Choroid plexus epithelial cell (primary cell): ENCODE data around the gene PSMB7.

Source experiments
- DNase-seq: peaks from one replicate; pipeline ENCODE4 v3.0.0-alpha.2; 2010; ENCODE audit warnings: low read depth
- H3K4me3 ChIP-seq: 2 replicates; pipeline ENCODE4 v1.5.1; 2011; ENCODE audit warnings: low read depth, mild to moderate bottlenecking, control low read depth, low read length, moderate library complexity
- TF ChIP-seq, protein P1 (sequence below): conservative IDR thresholded peaks from 2 replicates; pipeline ENCODE4 v1.5.1; 2011; ENCODE audit warnings: low read depth, mild to moderate bottlenecking, control low read depth, inconsistent platforms, low read length, moderate library complexity

The PSMB7 gene

DNA sequence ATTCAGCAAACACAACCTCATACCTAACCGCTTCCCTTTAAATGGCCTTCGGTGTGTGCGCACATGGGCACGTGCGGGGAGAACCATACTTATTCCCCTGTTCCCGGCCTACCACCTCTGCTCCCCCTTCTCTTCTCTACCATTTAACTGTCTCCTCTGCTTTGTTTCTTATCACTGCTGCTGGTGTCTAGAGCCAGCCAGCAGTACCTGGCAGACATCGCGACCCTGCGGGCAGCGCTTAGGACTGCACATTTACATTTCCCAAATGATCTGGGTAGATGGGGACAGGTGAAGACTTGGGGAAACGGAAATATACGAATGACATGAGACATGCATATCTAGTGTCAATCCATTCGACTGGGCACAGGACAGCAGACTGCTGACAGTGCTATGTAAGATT lies 56.6 kb downstream of the PSMB7 start:
- no peak overlapping the region for H3K4me3 ChIP-seq
- TF ChIP-seq, protein P1, sequence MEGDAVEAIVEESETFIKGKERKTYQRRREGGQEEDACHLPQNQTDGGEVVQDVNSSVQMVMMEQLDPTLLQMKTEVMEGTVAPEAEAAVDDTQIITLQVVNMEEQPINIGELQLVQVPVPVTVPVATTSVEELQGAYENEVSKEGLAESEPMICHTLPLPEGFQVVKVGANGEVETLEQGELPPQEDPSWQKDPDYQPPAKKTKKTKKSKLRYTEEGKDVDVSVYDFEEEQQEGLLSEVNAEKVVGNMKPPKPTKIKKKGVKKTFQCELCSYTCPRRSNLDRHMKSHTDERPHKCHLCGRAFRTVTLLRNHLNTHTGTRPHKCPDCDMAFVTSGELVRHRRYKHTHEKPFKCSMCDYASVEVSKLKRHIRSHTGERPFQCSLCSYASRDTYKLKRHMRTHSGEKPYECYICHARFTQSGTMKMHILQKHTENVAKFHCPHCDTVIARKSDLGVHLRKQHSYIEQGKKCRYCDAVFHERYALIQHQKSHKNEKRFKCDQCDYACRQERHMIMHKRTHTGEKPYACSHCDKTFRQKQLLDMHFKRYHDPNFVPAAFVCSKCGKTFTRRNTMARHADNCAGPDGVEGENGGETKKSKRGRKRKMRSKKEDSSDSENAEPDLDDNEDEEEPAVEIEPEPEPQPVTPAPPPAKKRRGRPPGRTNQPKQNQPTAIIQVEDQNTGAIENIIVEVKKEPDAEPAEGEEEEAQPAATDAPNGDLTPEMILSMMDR: no peak
- DNase-seq: no peak

DNA sequence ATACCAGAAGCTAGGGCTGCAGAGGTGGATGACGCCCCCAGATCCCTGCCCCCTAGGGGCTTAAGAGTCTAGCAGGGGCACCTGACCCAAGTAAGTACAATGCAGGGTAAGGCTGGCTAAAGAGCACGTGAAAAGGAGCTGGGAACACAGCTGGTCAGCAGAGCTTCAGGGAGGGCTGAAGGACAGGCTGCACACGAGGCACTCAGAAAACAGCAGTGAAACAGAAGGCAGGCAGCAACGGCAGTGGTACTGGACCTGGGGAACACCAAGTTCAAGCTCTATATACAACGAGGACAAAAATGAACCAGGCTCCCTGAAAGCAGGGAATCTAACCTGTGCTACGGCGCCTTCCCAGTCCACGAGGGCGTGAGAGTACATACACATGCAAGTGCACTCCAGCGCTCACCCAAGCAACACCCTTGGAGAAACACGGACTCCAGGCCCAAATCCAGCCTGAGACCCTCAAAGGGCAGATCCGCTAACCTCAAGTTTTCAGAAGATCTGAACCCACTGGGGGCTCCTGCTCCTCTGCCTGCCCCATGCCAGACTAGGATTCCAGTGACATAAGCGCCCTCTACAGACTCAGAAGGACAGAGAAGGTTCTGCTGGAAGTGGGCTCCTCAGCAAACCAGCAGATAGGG lies 57.4 kb downstream of the PSMB7 start:
- no peak overlapping the region for H3K4me3 ChIP-seq
- TF ChIP-seq, protein P1: peak; percentile 22
- DNase-seq: peak; percentile 33

DNA sequence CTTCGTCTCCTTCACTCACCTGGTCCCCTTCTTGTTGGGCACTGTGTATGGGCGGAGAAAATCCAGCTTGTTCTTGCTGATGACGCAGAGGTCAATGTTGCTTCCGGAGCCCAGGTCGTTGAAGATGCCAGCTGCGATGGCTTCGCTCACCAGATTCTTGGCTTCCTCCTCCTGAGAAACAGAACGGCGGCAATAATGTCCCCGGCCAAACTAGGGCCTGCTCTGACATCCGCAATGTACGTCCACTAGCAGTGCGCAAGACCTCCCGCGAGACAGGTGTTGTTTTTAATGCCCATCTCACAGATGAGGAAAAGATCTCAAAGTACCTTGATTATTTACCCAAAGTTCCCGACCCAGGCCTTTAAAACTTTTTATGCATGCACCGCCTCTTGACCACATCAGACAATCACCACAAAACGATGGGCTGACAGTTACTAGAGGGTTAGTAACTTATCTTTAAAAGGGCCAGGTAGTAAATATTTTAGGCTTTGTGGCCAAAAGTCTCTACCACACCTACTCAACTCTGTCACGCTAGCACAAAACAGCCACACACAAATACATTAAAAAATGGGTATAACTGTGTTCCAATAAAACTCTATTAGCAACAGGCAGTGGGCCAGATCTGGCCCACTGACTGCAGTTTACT lies 58.4 kb downstream of the PSMB7 start:
- DNase-seq: no peak
- H3K4me3 ChIP-seq: no peak overlapping the region
- TF ChIP-seq, protein P1: no peak

DNA sequence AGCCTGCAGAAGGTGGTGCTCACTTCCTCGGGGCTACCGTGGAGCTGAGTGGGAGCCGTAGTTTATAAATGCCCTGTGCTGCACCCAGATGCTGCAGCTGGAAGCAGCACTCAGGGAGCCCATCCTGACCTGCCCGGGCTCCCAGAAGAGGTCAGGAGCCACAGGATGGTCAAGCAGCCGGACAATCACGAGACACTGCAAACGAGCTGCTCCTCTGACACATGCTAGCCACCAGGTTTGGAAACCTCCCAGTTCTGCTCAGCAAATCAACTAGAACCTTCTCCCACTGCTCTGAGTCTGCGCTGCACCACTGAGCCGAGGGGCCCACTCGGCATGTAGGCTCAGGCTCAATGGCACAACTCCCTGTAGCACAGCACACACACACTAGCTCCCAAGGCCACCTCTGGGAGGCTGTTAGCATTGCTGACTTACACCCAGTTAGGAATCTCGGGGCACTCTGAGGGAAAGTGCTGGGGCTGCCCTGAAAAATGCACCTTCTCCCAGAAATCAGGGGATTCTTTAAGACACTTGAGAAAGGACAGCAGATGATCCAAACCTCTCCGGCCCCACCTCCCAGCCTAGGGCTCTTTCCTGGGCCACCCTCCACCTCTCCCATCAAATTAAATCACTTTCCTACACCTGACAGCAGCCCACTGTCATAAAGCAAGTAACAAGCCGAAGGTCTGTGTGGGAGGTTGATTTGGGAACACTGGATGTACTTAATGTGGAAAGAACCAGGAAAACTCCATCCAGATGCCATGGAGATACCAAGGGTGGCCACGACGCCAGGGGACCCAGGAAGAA lies 59.1 kb downstream of the PSMB7 start:
- no peak overlapping the region for H3K4me3 ChIP-seq
- no peak for DNase-seq
- TF ChIP-seq, protein P1: no peak

DNA sequence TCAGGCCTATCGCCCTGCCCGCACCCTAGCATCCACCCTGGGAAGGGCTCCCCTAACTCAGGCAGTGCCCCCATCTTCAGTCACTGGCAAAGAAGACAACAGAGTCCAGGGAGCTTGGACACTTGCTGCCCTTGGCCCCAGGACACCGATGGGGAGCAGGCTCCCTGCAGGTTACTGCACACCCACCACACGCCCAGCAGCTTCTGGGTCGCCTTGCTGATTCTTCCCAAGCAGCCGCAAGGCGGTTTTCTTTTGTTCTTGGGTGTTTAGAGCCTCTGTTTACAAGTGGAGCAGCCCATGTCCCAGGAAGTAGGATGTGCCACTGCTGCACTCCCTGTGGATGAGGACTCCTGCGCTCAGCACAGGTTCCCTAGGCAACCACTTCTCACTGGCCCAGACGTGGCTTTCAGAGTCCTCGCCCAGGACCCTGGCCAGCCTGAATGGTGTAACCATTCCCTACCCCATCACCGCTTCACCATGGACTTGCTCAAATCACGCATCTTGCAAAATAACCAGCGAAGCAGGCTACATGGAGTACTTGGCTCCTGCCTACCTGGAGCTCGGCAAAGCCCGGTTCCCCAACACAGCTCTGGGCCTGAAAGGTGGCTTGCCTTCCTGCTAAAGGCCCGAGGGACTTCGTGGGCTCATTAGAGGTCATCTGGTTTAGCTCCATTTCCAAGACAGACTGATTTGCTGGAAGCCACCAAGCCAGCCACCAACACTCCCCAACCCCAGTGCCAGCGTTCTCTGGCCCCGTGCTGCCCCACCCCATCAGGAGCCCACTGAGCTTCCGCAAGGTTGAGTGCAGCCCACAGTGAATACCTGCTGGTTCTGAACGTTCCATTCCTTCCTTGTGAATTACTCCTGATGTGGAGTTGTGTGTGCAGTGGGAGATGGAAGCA lies 60.0 kb downstream of the PSMB7 start:
- TF ChIP-seq, protein P1: no peak
- H3K4me3 ChIP-seq: no peak overlapping the region
- no peak for DNase-seq

DNA sequence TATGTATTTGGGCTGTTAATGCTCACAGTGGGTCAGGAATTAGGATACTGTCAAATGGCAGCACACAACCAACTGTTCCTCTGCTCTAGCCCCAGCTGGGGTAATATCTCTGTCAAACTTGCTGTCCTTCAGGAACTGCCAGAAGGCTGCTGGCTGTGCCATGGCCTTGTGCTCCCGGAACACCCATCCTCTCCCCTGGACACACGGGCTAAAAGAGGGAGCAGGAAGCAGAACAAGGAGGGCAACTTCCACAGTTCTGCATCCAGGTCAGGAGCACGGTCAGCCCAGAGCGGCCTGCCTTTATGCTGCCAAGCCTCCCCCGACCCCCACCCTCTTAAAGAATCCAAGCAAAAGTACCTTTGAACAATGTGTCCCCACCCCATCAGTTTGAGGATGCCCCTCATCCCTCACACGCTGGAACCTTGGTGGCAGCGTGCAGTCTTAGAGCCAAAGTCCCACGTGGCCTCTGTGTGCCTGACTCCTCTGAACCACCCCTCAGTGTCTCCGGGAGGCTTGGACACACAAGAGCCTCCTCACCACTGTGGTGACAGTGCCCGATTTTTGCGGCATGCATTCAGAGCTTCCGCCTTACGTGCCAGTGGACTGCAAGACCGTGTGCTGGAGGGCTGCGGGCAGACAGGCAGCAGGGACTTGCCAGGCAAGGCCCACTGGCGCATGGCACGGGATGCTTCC lies 60.8 kb downstream of the PSMB7 start:
- no peak for DNase-seq
- no peak overlapping the region for H3K4me3 ChIP-seq
- TF ChIP-seq, protein P1: no peak
